ENCODE results near the gene DEFB132. TPM values are rescaled to one million over a fixed set of nuclear protein-coding genes. Genes with fewer than 3 reads are reported as not detected.

Gene DEFB132
- total and polyA plus RNA-seq, 2 of the 13 experiments (the other 11 are each of a cell fraction or from before 2014, with no cell fraction given): not detected

- TF ChIP-seq ZFYVE20 (CRISPR knock-in tag; IDR thresholded peaks at IDR 0.05; ENCODE audit: borderline replicate concordance, low read depth) (0 out of 2 replicates have a peak, but pooled peaks have one; percentile 76), YEATS4 (CRISPR knock-in tag; IDR thresholded peaks at IDR 0.05; ENCODE audit: borderline replicate concordance) (no peak), NR2F6 (IDR thresholded peaks at IDR 0.05) (no peak), NR2F6 (CRISPR knock-in tag; IDR thresholded peaks at IDR 0.05) (peak; percentile 58; the same call in 1 of the 2 replicates), STAG1 (CRISPR knock-in tag; IDR thresholded peaks at IDR 0.05) (0 out of 2 replicates have a peak, but pooled peaks have one; percentile 10), NFYB (CRISPR knock-in tag; IDR thresholded peaks at IDR 0.05) (no peak; the same call in 1 of the 2 replicates), SOX13 (IDR thresholded peaks at IDR 0.05) (no peak), SOX13 (CRISPR knock-in tag; conservative IDR thresholded peaks at IDR 0.05 in 1 of 2, IDR thresholded peaks at IDR 0.05 in 1 of 2) (no peak), ZNF740 (CRISPR knock-in tag; IDR thresholded peaks at IDR 0.05) (no peak), GPBP1L1 (CRISPR knock-in tag; IDR thresholded peaks at IDR 0.05) (no peak), ZNF143 (CRISPR knock-in tag; IDR thresholded peaks at IDR 0.05) (peak; percentile 62; the same call in 1 of the 2 replicates), ZNF772 (CRISPR knock-in tag; IDR thresholded peaks at IDR 0.05) (0 out of 2 replicates have a peak, but pooled peaks have one; percentile 38), PTBP1 (IDR thresholded peaks at IDR 0.05; ENCODE audit: low read depth, low read length, poor library complexity, severe bottlenecking) (no peak), BRCA1 (CRISPR knock-in tag; IDR thresholded peaks at IDR 0.05) (no peak), ZNF121 (CRISPR knock-in tag; IDR thresholded peaks at IDR 0.05) (no peak), RFX3 (CRISPR knock-in tag; IDR thresholded peaks at IDR 0.05) (no peak; the same call in 1 of the 2 replicates), ZNF329 (CRISPR knock-in tag; IDR thresholded peaks at IDR 0.05; ENCODE audit: low read depth) (peak; percentile 13; the same call in 1 of the 2 replicates), DNMT1 (CRISPR knock-in tag; IDR thresholded peaks at IDR 0.05) (0 out of 2 replicates have a peak, but pooled peaks have one; percentile 16), KMT2A (CRISPR knock-in tag; IDR thresholded peaks at IDR 0.05) (peak; percentile 73), ZSCAN9 (CRISPR knock-in tag; IDR thresholded peaks at IDR 0.05; ENCODE audit: borderline replicate concordance) (peak; percentile 87; the same call in 1 of the 2 replicates), MTF1 (CRISPR knock-in tag; IDR thresholded peaks at IDR 0.05) (0 out of 2 replicates have a peak, but pooled peaks have one; percentile 52), PRMT3 (CRISPR knock-in tag; IDR thresholded peaks at IDR 0.05; ENCODE audit: borderline replicate concordance, low read depth) (peak; percentile 28; the same call in 1 of the 2 replicates), GRHL1 (CRISPR knock-in tag; conservative IDR thresholded peaks at IDR 0.05) (no peak), TGIF2 (CRISPR knock-in tag; IDR thresholded peaks at IDR 0.05) (0 out of 2 replicates have a peak, but pooled peaks have one; percentile 70), ZMYM3 (CRISPR knock-in tag; IDR thresholded peaks at IDR 0.05) (no peak), SNAPC2 (CRISPR knock-in tag; IDR thresholded peaks at IDR 0.05) (peak; percentile 58; the same call in 1 of the 2 replicates), ATRX (CRISPR knock-in tag; IDR thresholded peaks at IDR 0.05; ENCODE audit: borderline replicate concordance) (no peak)
These were observed 40.6 kb downstream of the DEFB132 start (continued) for GRCh38 chr20:297925-298775.

Data from HepG2 (cell line).